SKM-1 treated with dmso at 0.1 percent for 144 hours (cell line): ENCODE data around the gene PFKFB4.
"Not testable (repeated sequence)": the region's sequence is repeated elsewhere in the genome, so short reads cannot be mapped to it uniquely, and the experiment has no call there.

Experiments
- DNase-seq: peaks from one replicate; lab custom pipeline; 2025; ENCODE audit not compliant: unreplicated experiment; lab: John Stamatoyannopoulos, UW

Gene PFKFB4

GRCh38 chr3:48502728-48503168 lies 53.9 kb downstream of the PFKFB4 start:
- no peak for DNase-seq

GRCh38 chr3:48502121-48502520 lies 54.5 kb downstream of the PFKFB4 start:
- DNase-seq: no peak

- no peak for DNase-seq
Measured at GRCh38 chr3:48501196-48501595, 55.4 kb downstream of the PFKFB4 start.

- DNase-seq: no peak
Measured at GRCh38 chr3:48500656-48501055, 55.9 kb downstream of the PFKFB4 start.

GRCh38 chr3:48493203-48493501 lies 63.5 kb downstream of the PFKFB4 start:
- no peak for DNase-seq

- DNase-seq: peak; percentile 81
Measured at GRCh38 chr3:48492461-48493202, 64.0 kb downstream of the PFKFB4 start.

GRCh38 chr3:48486952-48487351 lies 69.7 kb downstream of the PFKFB4 start:
- DNase-seq: no peak

- DNase-seq: not testable (repeated sequence)
Measured at GRCh38 chr3:48482822-48483221, 73.8 kb downstream of the PFKFB4 start.

- not testable (repeated sequence) for DNase-seq
Measured at GRCh38 chr3:48480891-48481290, 75.7 kb downstream of the PFKFB4 start.

- DNase-seq: no peak
Measured at GRCh38 chr3:48478626-48479555, 77.7 kb downstream of the PFKFB4 start.

GRCh38 chr3:48477959-48478520 lies 78.6 kb downstream of the PFKFB4 start:
- no peak for DNase-seq

- no peak for DNase-seq
Measured at GRCh38 chr3:48476426-48477053, 80.1 kb downstream of the PFKFB4 start.

GRCh38 chr3:48475188-48475587 lies 81.4 kb downstream of the PFKFB4 start:
- no peak for DNase-seq

GRCh38 chr3:48474619-48475018 lies 82.0 kb downstream of the PFKFB4 start:
- DNase-seq: no peak

- DNase-seq: not testable (repeated sequence)
Measured at GRCh38 chr3:48474031-48474430, 82.6 kb downstream of the PFKFB4 start.

GRCh38 chr3:48473617-48473952 lies 83.0 kb downstream of the PFKFB4 start:
- DNase-seq: no peak

- DNase-seq: peak; percentile 92
Measured at GRCh38 chr3:48472923-48473616, 83.5 kb downstream of the PFKFB4 start.

- no peak for DNase-seq
Measured at GRCh38 chr3:48472673-48472922, 84.0 kb downstream of the PFKFB4 start.

GRCh38 chr3:48470286-48470685 lies 86.3 kb downstream of the PFKFB4 start:
- DNase-seq: no peak

- DNase-seq: no peak
Measured at GRCh38 chr3:48469046-48469915, 87.3 kb downstream of the PFKFB4 start.
